COLO829 (cell line): ENCODE measurements around the gene MAGI3.
A peak's percentile ranks its signal among the peaks of the same experiment; 100 is the strongest.

ENCODE experiments used
- DNase-seq: peaks from one replicate; pipeline ENCODE4 v3.0.0; 2012; ENCODE audit warnings: low spot score

MAGI3 gene

DNA sequence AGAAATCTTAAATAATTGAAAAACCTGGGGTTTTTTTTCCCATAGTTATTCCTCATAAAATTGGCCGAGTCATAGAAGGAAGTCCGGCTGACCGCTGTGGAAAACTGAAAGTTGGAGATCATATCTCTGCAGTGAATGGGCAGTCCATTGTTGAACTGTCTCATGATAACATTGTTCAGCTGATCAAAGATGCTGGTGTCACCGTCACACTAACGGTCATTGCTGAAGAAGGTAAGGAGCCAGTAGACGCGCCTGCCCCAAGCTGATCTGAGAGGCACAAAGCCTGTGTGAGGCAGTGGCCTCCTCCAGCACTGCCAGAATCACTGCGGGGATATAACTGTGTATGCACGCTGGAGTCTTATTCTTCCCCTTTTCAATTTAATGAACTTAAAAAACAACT lies 268.7 kb downstream of the MAGI3 start:
- no peak for DNase-seq

DNA sequence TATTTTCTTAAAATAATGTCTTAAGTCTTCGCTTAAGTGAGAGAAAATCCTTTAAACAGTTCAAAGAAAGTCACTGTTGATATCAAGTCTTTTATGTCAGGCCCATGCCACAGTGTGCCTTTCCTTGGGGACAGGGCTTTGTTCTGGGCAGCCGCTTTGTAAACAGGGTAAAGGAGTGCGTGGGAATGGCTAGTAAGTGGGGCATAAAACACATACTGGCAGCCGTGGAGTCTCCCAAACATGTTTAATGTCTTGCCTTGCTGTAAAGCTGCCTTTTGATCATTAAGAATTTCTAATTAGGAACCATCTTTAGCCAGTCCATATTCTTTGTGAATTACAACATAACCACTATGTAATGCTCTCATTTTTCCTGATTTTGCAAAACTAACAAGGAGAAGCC lies 269.2 kb downstream of the MAGI3 start:
- no peak for DNase-seq

DNA sequence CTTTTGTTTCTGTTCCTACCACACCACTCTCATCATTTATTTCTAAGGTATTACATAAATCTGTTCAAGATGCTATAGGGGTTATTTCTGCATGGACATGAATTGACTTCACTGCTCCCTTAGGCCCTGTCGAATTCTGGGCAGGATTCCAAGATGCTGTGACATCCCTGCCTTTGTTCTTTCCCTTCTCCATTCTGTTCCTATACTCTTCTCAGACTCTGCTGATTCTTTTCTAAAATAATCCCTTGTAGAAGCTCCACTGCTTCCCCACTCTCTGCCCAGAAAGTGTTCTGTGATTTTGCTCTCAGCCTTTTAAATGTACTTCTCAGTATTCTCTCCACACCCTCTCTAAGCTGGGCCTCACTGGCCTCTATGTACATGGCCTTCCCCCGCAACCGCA lies 269.8 kb downstream of the MAGI3 start:
- no peak for DNase-seq

- no peak for DNase-seq
Measured at GRCh38 chr1:113662101-113662500, 271.8 kb downstream of the MAGI3 start.

GRCh38 chr1:113663165-113663951 lies 273.0 kb downstream of the MAGI3 start:
- DNase-seq, result no peak

DNA sequence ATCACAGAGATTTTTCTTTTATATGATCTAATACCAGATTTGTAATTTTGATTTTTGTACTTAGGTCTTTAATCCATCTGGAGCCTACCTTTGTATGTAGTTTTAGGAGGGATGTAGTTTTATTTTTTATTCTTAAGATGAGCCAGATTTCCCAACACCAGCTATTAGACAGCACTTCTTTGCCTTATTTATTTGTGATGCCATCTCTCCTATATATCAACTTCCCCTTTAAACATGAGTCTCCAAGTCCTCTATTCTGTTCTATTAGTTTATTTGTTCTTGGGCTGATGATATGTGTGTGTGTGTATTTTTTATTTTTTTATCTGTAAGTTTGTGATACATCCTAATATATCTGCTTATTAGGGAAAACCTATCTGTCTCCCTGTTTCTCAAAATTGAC lies 274.8 kb downstream of the MAGI3 start:
- no peak for DNase-seq

DNA sequence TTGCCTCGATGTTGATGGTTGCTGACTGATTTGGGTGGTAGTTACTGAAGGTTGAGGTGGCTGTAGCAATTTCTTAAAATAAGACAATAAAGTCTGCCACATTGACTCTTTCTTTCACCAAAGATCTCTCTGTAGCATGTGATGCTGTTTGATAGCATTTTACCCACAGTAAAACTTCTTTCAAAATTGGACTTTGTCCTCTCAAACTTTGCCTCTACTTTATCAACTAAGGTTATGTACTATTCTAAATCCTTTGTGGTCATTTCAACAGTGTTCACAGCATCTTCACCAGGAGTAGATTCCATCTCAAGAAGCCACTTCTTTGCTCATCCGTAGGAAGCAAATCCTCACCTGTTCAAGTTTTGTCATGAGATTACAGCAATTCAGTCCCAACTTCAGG lies 275.8 kb downstream of the MAGI3 start:
- no peak for DNase-seq

DNA sequence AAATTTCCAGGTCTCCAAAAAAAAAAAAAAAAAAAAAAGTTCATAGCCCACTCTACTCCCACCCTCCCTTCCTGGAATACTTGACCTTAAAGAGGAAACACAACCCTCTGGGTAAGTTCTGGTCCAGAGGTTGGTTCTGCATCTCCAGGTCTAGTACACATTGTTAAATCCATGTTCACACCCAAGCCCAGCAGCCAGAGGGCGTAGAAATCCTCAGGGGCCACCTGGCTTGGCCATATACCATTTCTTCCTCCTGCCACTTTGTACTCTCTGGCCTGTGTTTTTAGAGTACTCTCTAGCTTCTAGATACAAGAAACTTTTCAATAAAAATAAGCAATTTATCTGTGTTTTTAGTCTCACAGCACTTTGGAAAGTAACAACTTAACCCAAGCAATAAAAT lies 279.7 kb downstream of the MAGI3 start:
- DNase-seq, result no peak

- DNase-seq, result no peak
Measured at GRCh38 chr1:113670650-113671049, 280.3 kb downstream of the MAGI3 start.

- DNase-seq, result no peak
Measured at GRCh38 chr1:113672491-113672890, 282.2 kb downstream of the MAGI3 start.

DNA sequence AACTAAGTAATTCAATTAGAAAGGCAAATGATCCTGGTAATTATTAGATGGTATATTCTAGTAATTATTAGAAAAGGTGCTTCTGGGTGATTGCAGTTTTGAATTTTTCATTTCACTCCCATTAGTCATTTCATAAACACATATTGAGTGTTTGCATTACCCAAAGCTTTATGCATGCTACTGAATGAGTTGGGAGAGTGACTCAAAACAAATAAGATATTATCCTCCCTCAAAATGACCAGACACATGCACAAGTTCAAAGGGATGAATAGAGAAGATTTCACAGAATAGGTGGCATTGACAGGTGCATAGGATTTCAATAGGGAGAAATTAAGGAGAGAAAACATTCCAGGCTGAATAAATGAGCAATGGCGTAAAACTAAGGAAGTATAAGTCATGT lies 284.3 kb downstream of the MAGI3 start:
- DNase-seq, result no peak

DNA sequence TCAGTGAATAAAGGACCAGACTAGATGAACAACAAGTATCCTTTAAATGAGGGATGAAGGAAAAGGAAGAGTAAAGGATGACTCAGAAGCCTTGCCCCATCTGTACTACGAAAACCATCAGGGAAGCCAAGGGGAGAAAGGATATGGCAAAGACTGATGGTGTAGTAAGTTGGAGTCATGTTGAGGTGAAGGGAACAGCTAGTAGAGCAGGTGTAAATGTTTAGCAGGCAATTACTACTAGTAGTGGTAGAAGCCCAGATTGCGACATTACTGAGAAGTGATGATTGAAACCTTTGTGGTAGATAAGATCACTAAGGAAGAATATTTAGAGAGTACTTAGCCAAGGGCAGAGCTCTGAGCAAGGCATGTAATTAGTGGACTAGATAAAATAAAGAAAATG lies 285.0 kb downstream of the MAGI3 start:
- DNase-seq, result no peak

- no peak for DNase-seq
Measured at GRCh38 chr1:113676524-113676923, 286.2 kb downstream of the MAGI3 start.

GRCh38 chr1:113677250-113678158 lies 287.2 kb downstream of the MAGI3 start:
- DNase-seq, result peak; percentile 15

GRCh38 chr1:113678159-113678469 lies 287.8 kb downstream of the MAGI3 start:
- no peak for DNase-seq

GRCh38 chr1:113681596-113682337 lies 291.5 kb downstream of the MAGI3 start:
- no peak for DNase-seq

GRCh38 chr1:113683384-113684152 lies 293.3 kb downstream of the MAGI3 start:
- DNase-seq, result no peak

DNA sequence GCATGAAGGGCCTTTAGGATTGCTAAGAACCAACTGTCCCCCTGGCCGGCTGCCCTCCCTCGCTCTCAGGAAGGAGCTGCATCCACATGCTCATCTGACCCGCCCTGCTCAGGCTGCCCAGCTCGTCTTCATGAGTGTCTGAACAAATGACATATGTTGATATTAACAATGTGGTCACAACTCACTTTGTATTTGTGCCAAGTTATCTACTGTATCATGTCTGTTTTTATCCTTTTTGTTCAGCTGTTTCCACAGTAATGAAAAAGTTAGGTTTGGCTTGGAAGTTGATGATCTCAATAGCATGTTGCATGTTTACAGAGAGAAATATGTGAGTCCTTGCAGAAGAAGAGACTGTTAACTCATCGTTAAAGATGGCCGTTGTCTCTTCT lies 293.8 kb downstream of the MAGI3 start:
- DNase-seq, result no peak

DNA sequence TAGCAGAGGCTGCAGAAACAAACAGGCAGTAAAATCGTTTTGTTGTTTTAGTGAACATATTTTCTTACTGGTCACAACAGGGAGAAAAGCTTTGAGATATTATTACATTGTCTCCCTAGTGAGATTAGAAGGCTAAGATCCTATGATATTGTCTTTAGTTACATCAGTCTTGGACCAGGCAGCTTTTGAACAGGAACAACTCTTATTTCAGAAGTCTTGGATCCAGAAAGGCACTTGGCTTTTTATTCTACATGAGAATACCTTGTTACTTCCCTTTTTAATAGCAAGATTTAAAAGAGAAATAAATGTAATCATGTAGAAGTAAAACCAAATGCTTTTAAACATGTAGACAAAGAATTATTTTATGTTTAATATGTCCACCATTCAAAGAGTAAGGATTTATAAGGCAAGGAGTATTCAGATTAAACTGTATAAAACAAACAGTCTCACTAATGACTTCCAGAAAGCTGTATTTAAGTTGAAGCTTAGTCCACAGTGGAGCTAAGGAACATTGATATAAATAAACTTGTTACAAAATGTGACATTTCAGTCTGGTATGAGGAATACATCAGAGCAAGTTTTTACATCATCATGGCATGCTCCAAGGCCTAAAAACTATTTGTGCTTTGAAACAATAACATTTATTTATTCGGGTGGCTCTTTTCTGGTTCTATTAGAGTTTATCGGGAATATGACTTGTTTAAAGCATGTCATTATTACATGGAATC lies 296.7 kb downstream of the MAGI3 start:
- DNase-seq, result no peak

DNA sequence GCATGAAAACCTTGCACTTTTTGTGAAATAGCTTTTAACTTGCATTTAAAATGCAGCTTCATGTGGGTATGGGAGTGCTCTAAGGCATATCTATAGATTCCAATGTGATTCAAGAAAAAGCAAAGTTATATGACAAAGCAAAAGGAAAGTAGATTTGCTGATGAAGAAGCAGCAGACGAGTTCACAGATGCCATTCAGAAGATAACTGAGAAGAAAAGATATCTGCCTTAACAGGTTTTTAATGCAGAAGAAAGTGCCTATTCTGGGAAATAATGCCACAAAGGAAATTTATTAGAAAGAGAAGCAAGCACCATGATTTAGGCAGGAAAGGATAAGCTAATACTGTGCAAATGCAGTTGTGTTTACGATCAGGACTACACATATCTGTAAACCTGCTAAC lies 300.9 kb downstream of the MAGI3 start:
- no peak for DNase-seq

GRCh38 chr1:113692342-113692741 lies 302.0 kb downstream of the MAGI3 start:
- DNase-seq, result no peak
